ENCODE data around the gene GALNT9.

- TF ChIP-seq ZFP30 (CRISPR knock-in tag; IDR thresholded peaks at IDR 0.05) (no peak), ZNF70 (CRISPR knock-in tag; IDR thresholded peaks at IDR 0.05) (no peak)
- TF ChIP-seq, protein P1, sequence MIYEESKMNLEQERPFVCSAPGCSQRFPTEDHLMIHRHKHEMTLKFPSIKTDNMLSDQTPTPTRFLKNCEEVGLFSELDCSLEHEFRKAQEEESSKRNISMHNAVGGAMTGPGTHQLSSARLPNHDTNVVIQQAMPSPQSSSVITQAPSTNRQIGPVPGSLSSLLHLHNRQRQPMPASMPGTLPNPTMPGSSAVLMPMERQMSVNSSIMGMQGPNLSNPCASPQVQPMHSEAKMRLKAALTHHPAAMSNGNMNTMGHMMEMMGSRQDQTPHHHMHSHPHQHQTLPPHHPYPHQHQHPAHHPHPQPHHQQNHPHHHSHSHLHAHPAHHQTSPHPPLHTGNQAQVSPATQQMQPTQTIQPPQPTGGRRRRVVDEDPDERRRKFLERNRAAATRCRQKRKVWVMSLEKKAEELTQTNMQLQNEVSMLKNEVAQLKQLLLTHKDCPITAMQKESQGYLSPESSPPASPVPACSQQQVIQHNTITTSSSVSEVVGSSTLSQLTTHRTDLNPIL (CRISPR knock-in tag; IDR thresholded peaks at IDR 0.05; ENCODE audit: low read depth), result no peak
Observed at GRCh38 chr12:132259364-132259871, 70.0 kb downstream of the GALNT9 start.
